Spleen (tissue), 11 donors: ENCODE data around the gene B3GAT1. TPM values are rescaled to one million over a fixed set of nuclear protein-coding genes. Genes with fewer than 3 reads are reported as not detected.
A peak's percentile ranks its signal among the peaks of the same experiment; 100 is the strongest.

ENCODE experiments used
- DNase-seq: peaks from one replicate; pipeline ENCODE4 v3.0.0-alpha.2; 2020
- H3K27ac ChIP-seq, 8 donors: fragments of 200-600 bp; sonication (generic) in 7 of 8; 1 replicate in 4 of 8; 2 replicates in 4 of 8; pipeline versions ENCODE4 v1.5.0 to v1.8.0; 2016 to 2021; ENCODE audit warnings: inconsistent platforms in 4 of 8, mild to moderate bottlenecking in 4 of 8, moderate library complexity in 1 of 8
- H3K27me3 ChIP-seq, 7 donors: fragments of 200-600 bp; sonication (generic) in 6 of 7; replicated peaks in 1 of 7; 1 replicate in 4 of 7; 2 replicates in 3 of 7; pipeline versions ENCODE4 v1.5.0 to v1.8.0; 2016 to 2021; ENCODE audit warnings: inconsistent platforms in 3 of 7, mild to moderate bottlenecking in 1 of 7
- H3K36me3 ChIP-seq, 6 donors: fragments of 200-600 bp; sonication (generic) in 5 of 6; 1 replicate in 4 of 6; 2 replicates in 2 of 6; pipeline versions ENCODE4 v1.5.0 to v1.8.0; 2016 to 2021; ENCODE audit warnings: inconsistent platforms in 2 of 6
- H3K4me1 ChIP-seq, 6 donors: fragments of 200-600 bp; sonication (generic) in 5 of 6; 1 replicate in 3 of 6; 2 replicates in 3 of 6; pipeline versions ENCODE4 v1.5.0 to v1.8.0; 2016 to 2021; ENCODE audit warnings: inconsistent platforms in 3 of 6
- H3K4me3 ChIP-seq, 8 donors: fragments of 200-600 bp; sonication (generic) in 7 of 8; 1 replicate in 4 of 8; 2 replicates in 4 of 8; pipeline versions ENCODE4 v1.5.0 to v1.8.0; 2016 to 2021; ENCODE audit warnings: inconsistent platforms in 4 of 8, mild to moderate bottlenecking in 4 of 8, moderate library complexity in 2 of 8
- H3K9me3 ChIP-seq, 8 donors: fragments of 200-600 bp; sonication (generic) in 7 of 8; 1 replicate in 4 of 8; 2 replicates in 4 of 8; pipeline versions ENCODE4 v1.5.0 to v1.8.0; 2016 to 2021; ENCODE audit warnings: inconsistent platforms in 4 of 8
- POLR2A ChIP-seq, 3 donors: fragments of 450-650 bp; IDR thresholded peaks; one replicate each; pipeline ENCODE4 v1.5.1; 2017; ENCODE audit warnings: antibody characterized with exemption in 3 of 3, mild to moderate bottlenecking in 1 of 3
- POLR2AphosphoS5 ChIP-seq, 3 donors: sonication (generic); formaldehyde crosslinking; IDR thresholded peaks; one replicate each; pipeline ENCODE4 v1.5.1; 2017; ENCODE audit warnings: antibody characterized with exemption in 3 of 3
- WGBS, 5 donors: extraction: QIAGEN DNeasy Blood & Tissue Kit in 3 of 5; methylation state at CpG; one replicate each; pipeline versions ENCODE4 v1.1.5 to v1.1.7; 2013 to 2018; 5-methylcytosine and 5-hydroxymethylcytosine counted together
- intact Hi-C: fragments of 100-400 bp; cut with DNase I; formaldehyde crosslinking; loops from one replicate; pipeline ENCODE4 v1.15.0; 2023; ENCODE audit warnings: low total_unique reads
- polyA plus RNA-seq, 3 donors: library from polyadenylated mRNA; stranded (reverse); fragments of 200-250 nt; gene quantifications; one replicate each; pipeline ENCODE4 v1.2.1, GENCODE V29; 2013
- total RNA-seq, 7 donors: library from RNA; depleted of rRNA in 3 of 7; stranded (reverse); fragments of >200 nt in 3 of 7; fragmentation: NEBNext Ultra II Directional in 4 of 7; extraction: Animal tissue kit (Norgen Biotek cat#: 25700) in 4 of 7; gene quantifications; one replicate each; pipeline versions ENCODE4 v1.1.0 to v1.2.1, GENCODE V29; 2016 to 2021
- TF ChIP-seq, protein P1 (sequence below), 11 experiments: fragments of 200-600 bp in 7 of 11; fragments of 450-650 bp in 4 of 11; sonication (generic) in 4 of 11; IDR thresholded peaks in 8 of 11; conservative IDR thresholded peaks in 3 of 11; 1 replicate in 7 of 11; 2 replicates in 4 of 11; pipeline versions ENCODE4 v1.4.0 to v1.8.0; 2016 to 2021; ENCODE audit warnings: antibody characterized with exemption in 11 of 11, inconsistent platforms in 4 of 11, mild to moderate bottlenecking in 1 of 11
- donor health status: healthy with polysubstance abuse.
- donor health status: DM: no; HTN: no; CAD: no; lungs with moderate emphysema.
- donor health status: DM: no; HTN: no; CAD: no.
- donor health status: Bipolar disorder and iron deficiency.
- donor health status: healthy.
- donor health status: DM: no; HTN: no; CAD: no.
- donor health status: DM: yes; HTN: yes; CAD: no.

B3GAT1 gene
- total and polyA plus RNA-seq, 10 donors, result 0.43 to 4.0 (median 1.6) TPM

GRCh38 chr11:134413826-134414731 lies 2.0 kb upstream of the B3GAT1 start:
- H3K36me3 ChIP-seq, result no peaks in the 10 kb centered on the region
- H3K27me3 ChIP-seq, result peaks cover 0 to 83% (median 42%) of the 10 kb centered on the region in 7 donors
- H3K9me3 ChIP-seq, result no peaks in the 10 kb centered on the region
- peak; percentile 66 for DNase-seq
- TF ChIP-seq POLR2AphosphoS5 (IDR thresholded peaks at IDR 0.05) (no peak), POLR2A (IDR thresholded peaks at IDR 0.05) (no peak)
- TF ChIP-seq, protein P1, sequence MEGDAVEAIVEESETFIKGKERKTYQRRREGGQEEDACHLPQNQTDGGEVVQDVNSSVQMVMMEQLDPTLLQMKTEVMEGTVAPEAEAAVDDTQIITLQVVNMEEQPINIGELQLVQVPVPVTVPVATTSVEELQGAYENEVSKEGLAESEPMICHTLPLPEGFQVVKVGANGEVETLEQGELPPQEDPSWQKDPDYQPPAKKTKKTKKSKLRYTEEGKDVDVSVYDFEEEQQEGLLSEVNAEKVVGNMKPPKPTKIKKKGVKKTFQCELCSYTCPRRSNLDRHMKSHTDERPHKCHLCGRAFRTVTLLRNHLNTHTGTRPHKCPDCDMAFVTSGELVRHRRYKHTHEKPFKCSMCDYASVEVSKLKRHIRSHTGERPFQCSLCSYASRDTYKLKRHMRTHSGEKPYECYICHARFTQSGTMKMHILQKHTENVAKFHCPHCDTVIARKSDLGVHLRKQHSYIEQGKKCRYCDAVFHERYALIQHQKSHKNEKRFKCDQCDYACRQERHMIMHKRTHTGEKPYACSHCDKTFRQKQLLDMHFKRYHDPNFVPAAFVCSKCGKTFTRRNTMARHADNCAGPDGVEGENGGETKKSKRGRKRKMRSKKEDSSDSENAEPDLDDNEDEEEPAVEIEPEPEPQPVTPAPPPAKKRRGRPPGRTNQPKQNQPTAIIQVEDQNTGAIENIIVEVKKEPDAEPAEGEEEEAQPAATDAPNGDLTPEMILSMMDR (IDR thresholded peaks at IDR 0.05 in 8 of 11, conservative IDR thresholded peaks at IDR 0.05 in 3 of 11), result no peak
- no peak overlapping the region for H3K4me3 ChIP-seq
- intact Hi-C loops, result no loop called here
- H3K27ac ChIP-seq, result no peak overlapping the region
- 34 to 50% (median 43%) methylated on average over 18 of the region's 18 CpGs for WGBS, 5 donors
- peaks cover 5 to 37% (median 24%) of the 10 kb centered on the region in 6 donors for H3K4me1 ChIP-seq

DNA sequence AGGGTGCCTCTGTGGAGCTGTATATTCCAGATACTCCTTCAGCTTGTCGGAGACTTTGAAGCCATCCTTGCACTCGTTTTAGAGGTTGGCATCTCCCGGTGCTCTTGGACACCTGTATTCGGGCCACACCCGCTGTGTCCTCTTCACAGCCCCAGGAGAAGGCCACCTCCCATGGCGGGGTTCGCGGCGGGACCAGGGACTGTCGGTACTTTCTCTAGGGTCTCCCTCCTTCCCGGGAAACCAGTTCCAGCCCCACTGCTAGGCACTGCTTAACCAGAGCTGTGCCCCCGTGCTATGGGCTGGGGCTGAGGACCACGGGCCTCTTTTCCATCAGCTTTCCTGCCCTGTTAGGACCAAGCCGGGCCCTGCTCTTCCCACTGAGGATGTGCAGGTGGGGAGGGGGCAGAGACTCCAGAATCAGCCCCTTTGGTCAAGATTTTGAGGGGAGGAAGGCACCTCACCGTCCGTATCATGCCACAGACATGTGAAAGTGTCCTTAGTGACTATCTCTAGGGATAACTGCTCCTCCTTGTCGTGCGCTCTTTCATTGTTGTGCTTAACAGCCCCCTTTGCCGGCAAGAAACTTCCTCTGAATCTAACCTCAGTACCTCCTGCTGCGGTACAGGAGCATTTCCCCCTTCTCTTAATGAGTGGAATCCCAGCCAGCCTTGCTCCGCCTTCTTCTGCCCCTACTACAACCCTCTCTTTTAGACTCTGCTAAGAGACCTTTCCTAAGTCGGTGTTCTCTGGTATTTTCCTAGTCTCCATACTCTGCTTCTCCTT lies 1.2 kb upstream of the B3GAT1 start:
- peak; percentile 67 for DNase-seq
- intact Hi-C loops, result no loop called here
- no peaks in the 10 kb centered on the region for H3K36me3 ChIP-seq
- H3K4me3 ChIP-seq, result peak overlapping the region in 7 of 8 donors; percentile 26 to 72 (median 45)
- no peaks in the 10 kb centered on the region for H3K9me3 ChIP-seq
- peaks cover 0 to 88% (median 42%) of the 10 kb centered on the region in 7 donors for H3K27me3 ChIP-seq
- H3K27ac ChIP-seq, result no peak overlapping the region
- 7 to 20% (median 8%) methylated on average over 18 to 22 of the region's 22 CpGs for WGBS, 5 donors
- H3K4me1 ChIP-seq, result peaks cover 5 to 37% (median 24%) of the 10 kb centered on the region in 6 donors
- TF ChIP-seq POLR2AphosphoS5 (IDR thresholded peaks at IDR 0.05), result no peak
- TF ChIP-seq, protein P1 (IDR thresholded peaks at IDR 0.05 in 8 of 11, conservative IDR thresholded peaks at IDR 0.05 in 3 of 11), result no peak
- no peak for TF ChIP-seq POLR2A (IDR thresholded peaks at IDR 0.05)

GRCh38 chr11:134410766-134411165 lies 1.3 kb downstream of the B3GAT1 start:
- no peaks in the 10 kb centered on the region for H3K9me3 ChIP-seq
- H3K4me1 ChIP-seq, result peaks cover 5 to 36% (median 24%) of the 10 kb centered on the region in 6 donors
- peak overlapping the region in 5 of 8 donors; percentile 22 to 72 (median 45) for H3K4me3 ChIP-seq
- peaks cover 0 to 92% (median 46%) of the 10 kb centered on the region in 7 donors for H3K27me3 ChIP-seq
- intact Hi-C loops, result no loop called here
- TF ChIP-seq, protein P1 (IDR thresholded peaks at IDR 0.05 in 8 of 11, conservative IDR thresholded peaks at IDR 0.05 in 3 of 11), result no peak
- TF ChIP-seq POLR2A (IDR thresholded peaks at IDR 0.05) (no peak), POLR2AphosphoS5 (IDR thresholded peaks at IDR 0.05) (no peak)
- H3K36me3 ChIP-seq, result no peaks in the 10 kb centered on the region
- 49 to 61% (median 58%) methylated on average over 5 of the region's 5 CpGs for WGBS, 5 donors
- no peak for DNase-seq
- no peak overlapping the region for H3K27ac ChIP-seq
